ENCODE data around the gene CGB3.

CGB3 gene

GRCh38 chr19:49017041-49017665 is 7.0 kb downstream of the CGB3 start, which contains the start of gene LHB:
TSS of gene LHB (minus strand) at chr19:49017091. CDS start at chr19:49017081, 10 bp downstream.
- no peak within 1 kb of the TSS; the same call in 1 of the 2 replicates for H3K27ac ChIP-seq (ENCODE audit: extremely low read depth, low read depth, low read length)
- H3K4me3 ChIP-seq (ENCODE audit: low read depth, low read length): peak within 1 kb of the TSS; percentile 24
- TF ChIP-seq ZNF280D (tag by site-specific recombination; IDR thresholded peaks at IDR 0.05) (no peak), ZNF266 (tag by site-specific recombination; IDR thresholded peaks at IDR 0.05; ENCODE audit: low read depth) (no peak), ZNF664 (tag by site-specific recombination; IDR thresholded peaks at IDR 0.05) (no peak), ZNF121 (tag by site-specific recombination; IDR thresholded peaks at IDR 0.05) (no peak), ZNF169 (tag by site-specific recombination; IDR thresholded peaks at IDR 0.05) (no peak), ZNF214 (tag by site-specific recombination; IDR thresholded peaks at IDR 0.05; ENCODE audit: borderline replicate concordance) (no peak), ZNF837 (tag by site-specific recombination; IDR thresholded peaks at IDR 0.05) (no peak), SALL2 (tag by site-specific recombination; IDR thresholded peaks at IDR 0.05; ENCODE audit: borderline replicate concordance) (no peak), ZNF561 (tag by site-specific recombination; IDR thresholded peaks at IDR 0.05; ENCODE audit: borderline replicate concordance) (no peak), KLF1 (tag by site-specific recombination; IDR thresholded peaks at IDR 0.05) (no peak), ZNF514 (tag by site-specific recombination; IDR thresholded peaks at IDR 0.05) (no peak), ZNF23 (tag by site-specific recombination; IDR thresholded peaks at IDR 0.05; ENCODE audit: borderline replicate concordance) (no peak), IKZF3 (tag by site-specific recombination; IDR thresholded peaks at IDR 0.05) (no peak), ZBTB10 (tag by site-specific recombination; IDR thresholded peaks at IDR 0.05) (no peak), ZNF768 (tag by site-specific recombination; IDR thresholded peaks at IDR 0.05) (no peak)
- TF ChIP-seq, protein P1, sequence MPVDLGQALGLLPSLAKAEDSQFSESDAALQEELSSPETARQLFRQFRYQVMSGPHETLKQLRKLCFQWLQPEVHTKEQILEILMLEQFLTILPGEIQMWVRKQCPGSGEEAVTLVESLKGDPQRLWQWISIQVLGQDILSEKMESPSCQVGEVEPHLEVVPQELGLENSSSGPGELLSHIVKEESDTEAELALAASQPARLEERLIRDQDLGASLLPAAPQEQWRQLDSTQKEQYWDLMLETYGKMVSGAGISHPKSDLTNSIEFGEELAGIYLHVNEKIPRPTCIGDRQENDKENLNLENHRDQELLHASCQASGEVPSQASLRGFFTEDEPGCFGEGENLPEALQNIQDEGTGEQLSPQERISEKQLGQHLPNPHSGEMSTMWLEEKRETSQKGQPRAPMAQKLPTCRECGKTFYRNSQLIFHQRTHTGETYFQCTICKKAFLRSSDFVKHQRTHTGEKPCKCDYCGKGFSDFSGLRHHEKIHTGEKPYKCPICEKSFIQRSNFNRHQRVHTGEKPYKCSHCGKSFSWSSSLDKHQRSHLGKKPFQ (tag by site-specific recombination; IDR thresholded peaks at IDR 0.05): no peak
- peaks cover 8% of the 10 kb centered on the region for H3K4me1 ChIP-seq (ENCODE audit: control insufficient read depth, insufficient read depth, low read length)
- H3K36me3 ChIP-seq (ENCODE audit: control insufficient read depth in 2 of 2, insufficient read depth in 1 of 2, low read length in 2 of 2): peaks cover 11 to 38% of the 10 kb centered on the region in 2 experiments; a peak in 2 of 3 replicates
- ChIA-PET CTCF (interaction anchor here (0.5 to 3.1 kb wide), 9 partner anchors 9 to 229 kb away, joined by 3 to 26 read pairs (median 4); partner anchors contain the start of gene CGB2), POLR2A (interaction anchor here (0.6 to 1.5 kb wide), 2 partner anchors 24 to 1582 kb away, joined by 7 to 8 read pairs; partner anchors contain the start of genes GYS1 and RUVBL2)
- no peaks in the 10 kb centered on the region for H3K9me3 ChIP-seq (ENCODE audit: control insufficient read depth, insufficient read depth, low read depth, low read length)

Measured in HEK293 (cell line).